A549 (cell line): ENCODE results near the gene TPP2.

Experiments used
- BHLHE40 ChIP-seq: IDR thresholded peaks from 2 replicates; pipeline ENCODE4 v1.6.1; 2012; ENCODE audit warnings: low read depth, low read length, inconsistent platforms
- CBX8 ChIP-seq: fragments of 200-600 bp; sonication (generic); IDR thresholded peaks from 2 replicates; pipeline ENCODE4 v1.6.1; 2016
- CTCF ChIP-seq: fragments of >200 bp; sonication (Bioruptor Twin); formaldehyde crosslinking; IDR thresholded peaks from 3 replicates; pipeline ENCODE4 v1.5.1; 2016
- MAFK ChIP-seq: fragments of 450-650 bp; IDR thresholded peaks from 2 replicates; pipeline ENCODE4 v1.6.1; 2014; ENCODE audit not compliant: partially characterized antibody
- REST ChIP-seq: fragments of 200-600 bp; sonication (generic); IDR thresholded peaks from 2 replicates; pipeline ENCODE4 v1.6.1; 2016; ENCODE audit warnings: antibody characterized with exemption, mild to moderate bottlenecking, moderate library complexity
- SMC3 ChIP-seq: fragments of >200 bp; sonication (Bioruptor Twin); formaldehyde crosslinking; IDR thresholded peaks from 3 replicates; pipeline ENCODE4 v1.6.1; 2018; ENCODE audit warnings: inconsistent platforms

- TF ChIP-seq BHLHE40 (no peak), CTCF (no peak), SMC3 (no peak), CBX8 (no peak), MAFK (no peak), REST (no peak)
These were observed 106.9 kb downstream of the TPP2 start for GRCh38 chr13:102703726-102704035.
